GM23338 (cell line): ENCODE data around the gene MUC5B.
"Not testable (repeated sequence)": the region's sequence is repeated elsewhere in the genome, so short reads cannot be mapped to it uniquely, and the experiment has no call there.

Experiments used
- CTCF ChIP-seq, 2 experiments: fragments of 200-600 bp in 1 of 2; sonication (generic) in 1 of 2; conservative IDR thresholded peaks; 2 replicates each; pipeline versions ENCODE4 v1.5.1 to v1.6.1; 2016 to 2017; ENCODE audit warnings: antibody characterized with exemption in 2 of 2, low read depth in 2 of 2, mild to moderate bottlenecking in 2 of 2, moderate library complexity in 1 of 2
- EZH2 ChIP-seq: fragments of 200-600 bp; sonication (generic); IDR thresholded peaks from one replicate; pipeline ENCODE4 v1.8.0; 2017; ENCODE audit warnings: antibody characterized with exemption, mild to moderate bottlenecking, low read depth; ENCODE audit not compliant: unreplicated experiment
- EZH2phosphoT487 ChIP-seq: fragments of 200-600 bp; sonication (generic); IDR thresholded peaks from one replicate; pipeline ENCODE4 v1.8.1; 2018; ENCODE audit warnings: antibody characterized with exemption; ENCODE audit not compliant: unreplicated experiment
- JUNB ChIP-seq: IDR thresholded peaks from one replicate; pipeline ENCODE4 v1.6.1; 2016; ENCODE audit warnings: antibody characterized with exemption; ENCODE audit not compliant: unreplicated experiment
- NANOG ChIP-seq: IDR thresholded peaks from 2 replicates; pipeline ENCODE4 v1.6.1; 2016; ENCODE audit warnings: antibody characterized with exemption, borderline replicate concordance
- POLR2AphosphoS5 ChIP-seq: IDR thresholded peaks from 2 replicates; pipeline ENCODE4 v1.6.1; 2016; ENCODE audit warnings: antibody characterized with exemption, low read depth

GRCh38 chr11:1248951-1249350 lies 26.1 kb downstream of the MUC5B start:
- not testable (repeated sequence) for TF ChIP-seq EZH2phosphoT487; CTCF (conservative IDR thresholded peaks at IDR 0.05; ENCODE audit: low read depth in 2 of 2); POLR2AphosphoS5; JUNB; EZH2; NANOG
